Gastroesophageal sphincter (tissue), 4 donors: ENCODE results near the gene OR10A6. TPM values are rescaled to one million over a fixed set of nuclear protein-coding genes. Genes with fewer than 3 reads are reported as not detected.

Source experiments
- ATAC-seq: fragments of 150-250 bp; one replicate; pipeline ENCODE4 v1.9.1; 2016; ENCODE audit warnings: mild to moderate bottlenecking, moderate library complexity
- H3K27ac ChIP-seq, 4 donors: fragments of 200-600 bp; sonication (generic) in 3 of 4; 1 replicate in 3 of 4; 2 replicates in 1 of 4; pipeline ENCODE4 v1.5.1; 2016 to 2019
- H3K27me3 ChIP-seq: fragments of 200-600 bp; sonication (generic); one replicate; pipeline ENCODE4 v1.5.1; 2019
- H3K36me3 ChIP-seq, 2 donors: fragments of 200-600 bp; sonication (generic); one replicate each; pipeline ENCODE4 v1.5.1; 2019; ENCODE audit warnings: control low read depth in 1 of 2
- H3K4me1 ChIP-seq, 3 donors: fragments of 200-600 bp; sonication (generic); 1 replicate in 2 of 3; 2 replicates in 1 of 3; pipeline ENCODE4 v1.5.1; 2016 to 2019; ENCODE audit warnings: control low read depth in 2 of 3
- H3K4me3 ChIP-seq, 2 donors: fragments of 200-600 bp; sonication (generic); one replicate each; pipeline ENCODE4 v1.5.1; 2019; ENCODE audit warnings: mild to moderate bottlenecking in 1 of 2, moderate library complexity in 1 of 2
- H3K9me3 ChIP-seq, 3 donors: fragments of 200-600 bp; sonication (generic); one replicate each; pipeline ENCODE4 v1.5.1; 2017 to 2019; ENCODE audit warnings: control low read depth in 2 of 3
- CTCF ChIP-seq, 4 experiments: fragments of 200-600 bp in 2 of 4; fragments of 450-650 bp in 2 of 4; sonication (generic) in 1 of 4; IDR thresholded peaks; one replicate each; pipeline ENCODE4 v1.5.1; 2017 to 2019; ENCODE audit warnings: antibody characterized with exemption in 4 of 4, mild to moderate bottlenecking in 2 of 4, moderate library complexity in 2 of 4
- EP300 ChIP-seq: sonication (generic); formaldehyde crosslinking; IDR thresholded peaks from one replicate; pipeline ENCODE4 v1.6.1; 2017; ENCODE audit warnings: antibody characterized with exemption, mild to moderate bottlenecking
- POLR2A ChIP-seq, 2 donors: fragments of 450-650 bp; IDR thresholded peaks; one replicate each; pipeline ENCODE4 v1.6.1; 2017; ENCODE audit warnings: antibody characterized with exemption in 2 of 2, mild to moderate bottlenecking in 2 of 2, moderate library complexity in 1 of 2
- POLR2AphosphoS5 ChIP-seq: sonication (generic); formaldehyde crosslinking; IDR thresholded peaks from one replicate; pipeline ENCODE4 v1.6.1; 2017; ENCODE audit warnings: antibody characterized with exemption
- WGBS, 2 donors: methylation state at CpG; one replicate each; pipeline ENCODE4 v1.1.5; 2018; ENCODE audit warnings: low coverage in 1 of 2; 5-methylcytosine and 5-hydroxymethylcytosine counted together
- total RNA-seq, 4 donors: library from RNA; depleted of rRNA; stranded (reverse); fragments of >200 nt; gene quantifications; one replicate each; pipeline ENCODE4 v1.1.0, GENCODE V29; 2016

The OR10A6 gene
- total RNA-seq, 4 donors from 2014 or later: not detected

- Histone ChIP-seq H3K4me1 (no peaks in the 10 kb centered on the region), H3K27me3 (no peaks in the 10 kb centered on the region), H3K4me3 (no peak overlapping the region), H3K9me3 (no peaks in the 10 kb centered on the region), H3K36me3 (no peaks in the 10 kb centered on the region), H3K27ac (no peak overlapping the region)
- 75 to 86% methylated on average over 2 of the region's 2 CpGs for WGBS, 2 donors
- no peak for ATAC-seq
- no peak for TF ChIP-seq POLR2A (IDR thresholded peaks at IDR 0.05)
- TF ChIP-seq CTCF (IDR thresholded peaks at IDR 0.05): no peak
- TF ChIP-seq POLR2AphosphoS5: no peak
- no peak for TF ChIP-seq EP300
These were observed 12.9 kb downstream of the OR10A6 start for GRCh38 chr11:7918141-7918540.

GRCh38 chr11:7911011-7911410, 20.1 kb downstream of the OR10A6 start:
- no peak for TF ChIP-seq CTCF (IDR thresholded peaks at IDR 0.05)
- Histone ChIP-seq H3K27ac (no peak overlapping the region), H3K9me3 (no peaks in the 10 kb centered on the region), H3K27me3 (peaks cover 8% of the 10 kb centered on the region), H3K36me3 (no peaks in the 10 kb centered on the region), H3K4me1 (no peaks in the 10 kb centered on the region), H3K4me3 (no peak overlapping the region)
- no peak for ATAC-seq

- no peak for TF ChIP-seq EP300
- TF ChIP-seq POLR2A (IDR thresholded peaks at IDR 0.05): no peak
- TF ChIP-seq POLR2AphosphoS5: no peak
- TF ChIP-seq CTCF (IDR thresholded peaks at IDR 0.05): no peak
- WGBS, 2 donors: 40 to 52% methylated on average over 2 of the region's 2 CpGs
- ATAC-seq: no peak
- no peaks in the 10 kb centered on the region for H3K4me1 ChIP-seq
- H3K4me3 ChIP-seq: no peak overlapping the region
- no peaks in the 10 kb centered on the region for H3K36me3 ChIP-seq
- no peak overlapping the region for H3K27ac ChIP-seq
- H3K27me3 ChIP-seq: peaks cover 8% of the 10 kb centered on the region
- H3K9me3 ChIP-seq: no peaks in the 10 kb centered on the region
These were observed 20.7 kb downstream of the OR10A6 start for GRCh38 chr11:7910286-7910788.

GRCh38 chr11:7909585-7910285, 21.3 kb downstream of the OR10A6 start:
- TF ChIP-seq POLR2A (IDR thresholded peaks at IDR 0.05): no peak
- no peak for TF ChIP-seq POLR2AphosphoS5
- TF ChIP-seq EP300: no peak
- Histone ChIP-seq H3K27ac (no peak overlapping the region), H3K4me1 (no peaks in the 10 kb centered on the region), H3K4me3 (no peak overlapping the region), H3K9me3 (no peaks in the 10 kb centered on the region), H3K36me3 (no peaks in the 10 kb centered on the region), H3K27me3 (peaks cover 8% of the 10 kb centered on the region)
- WGBS, 2 donors: 33 to 47% methylated on average over 2 of the region's 2 CpGs
- no peak for ATAC-seq

GRCh38 chr11:7907121-7907520, 23.9 kb downstream of the OR10A6 start:
- no peaks in the 10 kb centered on the region for H3K4me1 ChIP-seq
- no peak for TF ChIP-seq CTCF (IDR thresholded peaks at IDR 0.05)
- TF ChIP-seq POLR2A (IDR thresholded peaks at IDR 0.05): no peak
- no peak for TF ChIP-seq EP300
- no peak for TF ChIP-seq POLR2AphosphoS5
- no peaks in the 10 kb centered on the region for H3K9me3 ChIP-seq
- H3K4me3 ChIP-seq: no peak overlapping the region
- no peak overlapping the region for H3K27ac ChIP-seq
- no peaks in the 10 kb centered on the region for H3K36me3 ChIP-seq
- H3K27me3 ChIP-seq: peaks cover 12% of the 10 kb centered on the region
- no peak for ATAC-seq
- 34 to 72% methylated on average over 2 to 3 of the region's 3 CpGs for WGBS, 2 donors
